GM19438 (cell line): ENCODE measurements around the gene CRYM.
"Not testable (repeated sequence)": the region's sequence is repeated elsewhere in the genome, so short reads cannot be mapped to it uniquely, and the experiment has no call there.

Experiments used
- ATAC-seq: cut with Tn5 transposase; IDR thresholded peaks from one replicate; pipeline ENCODE4 v1.9.1; 2021; ENCODE audit warnings: low read depth; ENCODE audit not compliant: unreplicated experiment

Gene CRYM

DNA sequence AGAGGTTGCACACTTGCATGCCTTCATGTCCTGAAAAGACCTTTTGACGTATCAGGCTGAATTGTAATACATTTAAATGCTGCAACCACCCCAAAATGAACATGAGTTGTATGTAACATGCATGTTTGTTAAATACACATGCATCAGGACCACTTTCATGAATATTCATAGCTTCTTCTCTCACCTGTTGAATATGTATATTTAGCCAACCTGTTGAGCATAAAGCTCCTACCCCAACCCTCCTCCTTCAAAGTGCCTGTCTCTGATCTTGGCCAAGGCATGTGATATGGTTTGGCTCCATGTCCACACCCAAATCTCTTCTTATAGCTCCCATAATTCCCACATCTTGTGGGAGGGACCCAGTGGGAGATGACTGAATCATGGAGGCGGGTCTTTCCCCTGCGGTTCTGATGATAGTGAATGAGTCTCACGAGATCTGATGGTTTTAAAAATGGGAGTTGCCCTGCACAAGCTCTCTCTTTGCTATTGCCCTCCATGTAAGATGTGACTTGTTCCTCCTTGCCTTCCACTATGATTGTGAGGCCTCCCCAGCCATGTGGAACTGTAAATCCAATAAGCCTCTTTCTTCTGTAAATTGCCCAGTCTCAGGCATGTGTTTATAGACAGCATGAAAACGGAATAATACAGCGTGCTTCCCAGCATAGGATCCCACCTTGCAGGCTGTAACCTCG lies 3.8 kb upstream of the CRYM start:
- no peak for ATAC-seq

DNA sequence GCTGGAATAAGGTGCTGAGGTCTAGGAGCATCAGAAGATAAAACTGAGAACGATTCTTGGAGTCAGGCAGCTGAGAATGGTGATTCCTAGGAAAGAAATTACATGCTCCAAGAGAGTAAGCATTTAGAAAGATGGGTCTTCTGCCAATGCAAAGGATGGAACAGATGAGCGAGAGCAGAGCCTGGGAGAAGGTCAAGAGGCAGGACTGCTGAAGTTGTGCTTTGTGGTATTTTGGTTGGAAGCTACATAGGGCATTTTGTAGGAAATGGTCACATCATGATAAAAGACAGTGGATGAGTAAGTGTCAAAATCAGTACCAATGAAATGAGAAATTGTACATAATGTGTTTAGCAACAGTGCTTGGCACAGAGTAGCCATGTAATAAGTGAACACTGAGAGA lies 1.4 kb upstream of the CRYM start:
- no peak for ATAC-seq

DNA sequence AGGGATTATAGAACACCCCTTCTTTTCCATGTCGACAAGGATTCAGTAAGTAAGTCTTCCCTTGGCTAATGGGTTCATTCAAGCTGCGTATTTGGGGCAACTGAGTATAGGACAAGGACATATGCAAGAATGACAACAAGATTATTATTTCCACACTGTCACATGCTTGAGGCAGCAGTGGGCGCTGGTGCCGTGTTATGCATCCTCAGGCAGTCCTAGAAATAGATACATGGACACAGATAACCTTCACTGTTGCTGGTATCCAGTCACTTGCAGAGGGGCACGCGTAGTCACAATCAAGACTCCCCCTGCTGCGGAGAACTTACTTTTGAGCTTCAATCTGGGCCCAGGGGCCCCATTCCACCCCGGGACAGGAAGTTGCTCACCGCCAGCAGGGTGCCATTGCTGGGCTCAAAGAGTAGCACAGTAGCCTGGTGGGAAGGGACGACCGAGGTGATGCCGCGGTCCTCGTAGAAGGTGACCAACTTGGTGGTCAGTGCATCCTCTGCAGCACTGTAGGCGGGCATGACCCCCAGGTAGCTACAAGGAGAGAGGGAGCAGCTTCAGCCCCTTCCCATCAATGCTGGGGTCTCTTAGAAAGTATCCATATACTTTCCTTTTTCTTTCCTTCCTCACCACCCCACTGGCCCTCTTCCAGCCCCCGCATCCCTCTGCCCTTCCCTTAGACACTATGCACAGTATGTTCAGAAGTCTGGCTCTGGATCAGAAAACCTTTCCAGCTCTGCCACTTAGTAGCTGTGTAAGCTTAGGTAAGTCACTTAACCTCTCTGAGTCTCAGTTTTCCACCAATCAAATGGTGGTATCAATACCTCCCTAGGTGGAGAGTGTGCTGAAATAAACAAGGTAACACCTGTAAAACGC lies 804 bp downstream of the CRYM start:
- no peak for ATAC-seq

GRCh38 chr16:21276090-21276489 lies 2.0 kb downstream of the CRYM start:
- ATAC-seq, result no peak

DNA sequence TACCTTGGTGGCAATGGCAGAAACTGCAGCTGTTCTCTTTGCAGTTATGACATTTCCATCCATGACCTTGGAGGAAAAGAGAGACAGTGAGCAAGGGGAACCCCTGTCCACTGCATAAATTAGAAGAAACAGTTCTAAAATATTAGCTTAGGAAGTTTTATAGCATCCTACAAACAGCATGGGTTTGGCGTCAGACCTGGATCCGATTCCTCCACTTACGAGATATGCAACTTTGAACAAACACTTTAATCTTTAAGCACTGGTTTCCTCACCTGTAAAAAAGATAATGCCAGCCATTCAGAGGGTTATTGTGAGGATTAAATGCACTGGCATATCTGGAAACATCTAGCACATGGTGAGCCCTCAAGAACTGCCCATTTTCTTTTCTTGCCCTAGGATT lies 2.6 kb downstream of the CRYM start:
- ATAC-seq, result no peak

GRCh38 chr16:21274172-21274726 lies 3.8 kb downstream of the CRYM start:
- no peak for ATAC-seq

- not testable (repeated sequence) for ATAC-seq
Measured at GRCh38 chr16:21272763-21273162, 5.3 kb downstream of the CRYM start.

- no peak for ATAC-seq
Measured at GRCh38 chr16:21272253-21272652, 5.8 kb downstream of the CRYM start.

DNA sequence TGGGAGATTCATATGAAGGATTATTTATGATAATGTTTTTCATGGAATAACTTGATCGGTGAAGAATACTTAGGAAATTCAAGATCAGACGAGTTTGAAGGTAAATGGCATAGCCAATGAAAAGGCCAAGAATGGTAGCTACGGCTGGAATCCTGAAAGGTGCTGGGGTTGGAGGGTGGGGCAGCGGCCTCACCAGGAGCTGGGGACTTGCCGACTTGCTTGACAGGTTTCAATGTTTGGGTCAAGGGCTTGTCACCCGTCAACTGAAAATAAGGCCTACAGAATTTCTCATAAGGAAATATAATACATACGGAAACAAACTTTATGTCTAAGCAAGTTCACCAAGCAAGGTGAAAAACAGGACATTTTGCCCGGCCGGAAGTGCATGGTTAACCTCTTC lies 9.9 kb downstream of the CRYM start:
- ATAC-seq, result no peak

- no peak for ATAC-seq
Measured at GRCh38 chr16:21267298-21267697, 10.8 kb downstream of the CRYM start.

DNA sequence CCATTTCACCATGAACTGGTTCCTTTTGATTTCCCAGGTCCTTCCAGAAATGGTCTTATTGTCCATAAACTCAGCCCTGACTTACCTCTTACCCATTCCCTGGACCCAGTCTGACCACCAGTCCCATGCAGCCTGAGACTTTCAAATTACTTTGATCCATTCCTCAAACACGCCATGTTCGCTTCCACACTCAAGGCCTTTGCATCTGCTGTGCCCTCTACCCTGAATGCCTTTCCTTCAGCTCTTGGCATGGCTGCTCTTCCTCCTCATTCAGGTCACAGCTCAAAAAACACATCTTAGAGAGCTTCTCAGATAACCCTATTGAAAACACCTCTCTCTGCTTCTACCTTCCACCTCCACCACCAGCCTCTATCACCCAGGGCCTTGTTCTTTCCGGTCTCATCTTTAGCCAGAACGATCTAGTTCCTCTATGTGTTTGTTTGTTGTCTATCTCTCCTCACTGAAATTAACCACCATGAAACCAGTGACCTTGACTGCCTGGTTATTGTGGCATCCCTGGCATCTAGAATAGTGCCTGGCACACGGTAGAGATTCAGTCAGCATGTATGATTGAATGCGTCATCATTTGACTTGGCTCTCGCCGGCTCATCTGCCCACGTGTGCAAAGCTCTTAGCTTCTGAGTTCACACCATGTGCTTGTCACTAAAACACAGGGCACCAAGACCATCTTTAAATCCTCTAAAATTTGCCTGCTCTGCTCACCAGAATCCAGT lies 12.8 kb downstream of the CRYM start:
- no peak for ATAC-seq

DNA sequence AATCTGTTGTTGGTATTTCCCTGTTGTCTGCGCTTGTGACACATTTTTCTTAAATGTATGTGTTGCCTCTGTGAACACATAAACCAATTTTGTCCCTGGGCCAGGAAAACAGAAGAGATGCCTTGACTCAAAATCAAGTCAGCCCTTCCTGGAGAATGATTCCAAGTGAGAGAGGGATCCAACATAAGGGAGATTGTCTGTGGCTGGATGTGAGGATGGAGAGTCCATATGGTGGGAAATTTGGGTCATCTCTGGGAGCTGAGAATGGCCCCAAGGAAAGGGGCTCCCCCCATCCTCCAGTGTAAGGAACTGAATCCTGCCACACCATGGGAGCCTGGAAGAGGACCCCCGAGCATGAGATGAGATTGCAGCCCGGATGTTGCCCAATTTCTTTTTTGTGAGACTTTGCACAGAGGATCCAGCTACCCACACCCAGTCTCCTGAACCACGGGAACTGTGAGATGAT lies 13.5 kb downstream of the CRYM start:
- ATAC-seq, result no peak

GRCh38 chr16:21263640-21264570 lies 14.2 kb downstream of the CRYM start:
- peak; percentile 94 for ATAC-seq

- no peak for ATAC-seq
Measured at GRCh38 chr16:21262779-21263639, 15.1 kb downstream of the CRYM start.

DNA sequence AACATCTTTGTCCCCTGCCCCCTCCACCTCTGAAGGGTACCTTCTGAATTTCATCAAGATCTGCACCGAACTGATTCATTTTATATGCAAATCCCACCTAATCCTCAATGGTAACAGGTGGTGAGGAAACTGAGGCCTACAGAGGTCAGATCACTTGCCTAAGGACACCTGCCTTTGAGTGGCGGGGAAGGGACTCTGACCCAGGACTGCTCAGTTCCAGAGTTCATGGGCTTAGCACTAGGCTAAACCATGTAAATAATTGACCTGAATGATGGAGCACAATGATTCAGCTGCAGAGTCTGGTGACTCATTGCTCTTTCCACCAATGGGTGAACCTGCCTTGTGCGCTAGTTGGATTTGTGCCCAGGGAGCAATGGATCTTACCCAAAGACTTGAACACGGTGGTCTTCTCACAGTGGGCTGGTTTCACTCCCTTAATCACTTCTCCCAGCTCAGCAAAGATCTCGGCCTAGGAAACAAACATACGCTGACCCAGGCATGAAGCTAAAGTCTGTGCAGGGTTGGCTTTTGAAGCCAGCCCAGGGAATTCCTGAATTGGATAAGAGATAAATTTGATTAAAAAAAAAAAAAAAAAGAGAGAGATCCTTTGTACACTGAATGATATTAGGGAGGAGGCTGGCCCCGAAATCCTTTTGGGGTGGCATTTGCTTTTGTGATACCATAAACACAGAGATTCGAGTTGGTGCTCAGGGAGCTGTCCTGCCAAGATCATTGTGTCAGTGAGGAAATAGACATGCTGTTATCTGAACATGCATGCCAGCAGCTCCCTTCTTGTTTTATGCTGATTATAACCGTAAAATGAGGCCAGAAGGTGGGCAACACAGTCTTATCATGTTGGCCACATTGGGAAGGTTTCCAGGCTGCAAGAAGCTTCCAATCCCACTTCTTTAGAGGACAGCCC lies 17.0 kb downstream of the CRYM start:
- no peak for ATAC-seq

- ATAC-seq, result no peak
Measured at GRCh38 chr16:21257284-21257683, 20.8 kb downstream of the CRYM start.

DNA sequence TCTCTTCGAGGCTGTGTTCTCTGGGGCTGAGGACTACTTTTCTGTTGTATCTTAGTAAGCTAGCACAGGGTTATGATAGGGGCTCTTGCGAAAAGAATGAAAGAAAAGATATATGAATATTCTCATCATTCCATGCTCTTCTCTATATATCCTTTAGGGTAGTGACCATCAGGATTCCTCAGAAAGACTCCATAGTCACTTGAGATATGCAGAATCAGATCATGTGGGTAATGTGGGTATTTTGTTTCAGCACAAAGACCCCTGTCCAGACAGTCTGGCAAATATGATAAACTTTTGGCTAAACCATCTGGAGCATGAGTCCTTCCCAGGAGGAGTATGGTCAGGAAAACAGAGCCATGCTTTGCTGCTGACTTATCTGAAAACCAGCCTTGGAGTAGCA lies 21.5 kb downstream of the CRYM start:
- no peak for ATAC-seq

- no peak for ATAC-seq
Measured at GRCh38 chr16:21253470-21253869, 24.6 kb downstream of the CRYM start.
